Mesenchymal stem cell (in vitro differentiated cells and primary cell): ENCODE data around the gene SIN3B.
A peak's percentile ranks its signal among the peaks of the same experiment; 100 is the strongest.

Source experiments
- DNase-seq: peaks from one replicate; pipeline ENCODE4 v3.0.0-alpha.2; 2013
- H2AFZ ChIP-seq: one replicate; pipeline ENCODE4 v1.6.1; 2013; ENCODE audit warnings: low read depth, mild to moderate bottlenecking, control low read depth, inconsistent platforms, low read length, moderate library complexity
- H2AK5ac ChIP-seq: 2 replicates; pipeline ENCODE4 v1.6.1; 2013; ENCODE audit warnings: low read length, moderate library complexity, mild to moderate bottlenecking, inconsistent platforms; ENCODE audit not compliant: severe bottlenecking
- H2BK120ac ChIP-seq: one replicate; pipeline ENCODE4 v1.6.1; 2013; ENCODE audit warnings: low read depth, mild to moderate bottlenecking, inconsistent platforms, low read length, moderate library complexity
- H2BK12ac ChIP-seq, 2 experiments: one replicate each; pipeline ENCODE4 v1.6.1; 2013; ENCODE audit warnings: inconsistent platforms in 2 of 2, low read length in 2 of 2, mild to moderate bottlenecking in 2 of 2, moderate library complexity in 2 of 2, control low read depth in 1 of 2
- H2BK15ac ChIP-seq: one replicate; pipeline ENCODE4 v1.6.1; 2013; ENCODE audit warnings: mild to moderate bottlenecking, low read depth, inconsistent platforms; ENCODE audit not compliant: poor library complexity, severe bottlenecking
- H2BK5ac ChIP-seq: 2 replicates; pipeline ENCODE4 v1.6.1; 2013; ENCODE audit warnings: low read depth, mild to moderate bottlenecking, low read length, control low read depth, inconsistent platforms; ENCODE audit not compliant: poor library complexity, severe bottlenecking
- H3K14ac ChIP-seq, 2 experiments: one replicate each; pipeline ENCODE4 v1.6.1; 2013; ENCODE audit warnings: inconsistent platforms in 2 of 2, low read length in 2 of 2, control low read depth in 1 of 2, mild to moderate bottlenecking in 1 of 2, moderate library complexity in 1 of 2
- H3K18ac ChIP-seq, 2 experiments: one replicate each; pipeline ENCODE4 v1.6.1; 2013; ENCODE audit warnings: inconsistent platforms in 2 of 2, low read length in 2 of 2, control low read depth in 1 of 2, low read depth in 1 of 2, mild to moderate bottlenecking in 1 of 2
- H3K23ac ChIP-seq, 2 experiments: one replicate each; pipeline ENCODE4 v1.6.1; 2013; ENCODE audit warnings: inconsistent platforms in 2 of 2, low read length in 2 of 2, mild to moderate bottlenecking in 2 of 2, moderate library complexity in 2 of 2, control low read depth in 1 of 2
- H3K27ac ChIP-seq: 2 replicates; pipeline ENCODE4 v1.5.1; 2013; ENCODE audit warnings: mild to moderate bottlenecking, moderate library complexity, low read length, control low read depth, inconsistent platforms; ENCODE audit not compliant: poor library complexity, severe bottlenecking
- H3K27me3 ChIP-seq, 2 experiments: 2 replicates each; pipeline versions ENCODE4 v1.6.1 to v1.7.0; 2013; ENCODE audit warnings: low read length in 2 of 2, mild to moderate bottlenecking in 2 of 2, moderate library complexity in 2 of 2, control low read depth in 1 of 2, inconsistent platforms in 1 of 2; ENCODE audit not compliant: control insufficient read depth in 1 of 2, insufficient read depth in 1 of 2
- H3K36me3 ChIP-seq, 2 experiments: 2 replicates each; pipeline versions ENCODE4 v1.6.1 to v1.7.0; 2013; ENCODE audit warnings: low read length in 2 of 2, control low read depth in 1 of 2, inconsistent platforms in 1 of 2, low read depth in 1 of 2, mild to moderate bottlenecking in 1 of 2; ENCODE audit not compliant: insufficient read depth in 2 of 2, control insufficient read depth in 1 of 2
- H3K4ac ChIP-seq, 2 experiments: one replicate each; pipeline ENCODE4 v1.6.1; 2013; ENCODE audit warnings: inconsistent platforms in 2 of 2, low read length in 2 of 2, mild to moderate bottlenecking in 2 of 2, moderate library complexity in 2 of 2, control low read depth in 1 of 2, low read depth in 1 of 2
- H3K4me1 ChIP-seq: 2 replicates; pipeline ENCODE4 v1.6.1; 2013; ENCODE audit warnings: low read depth, low read length, control low read depth; ENCODE audit not compliant: control insufficient read depth, insufficient read depth
- H3K4me2 ChIP-seq: 2 replicates; pipeline ENCODE4 v1.6.1; 2013; ENCODE audit warnings: low read length, mild to moderate bottlenecking, inconsistent platforms; ENCODE audit not compliant: poor library complexity, severe bottlenecking
- H3K4me3 ChIP-seq, 2 experiments: 2 replicates each; pipeline versions ENCODE4 v1.5.1 to v1.7.0; 2013; ENCODE audit warnings: low read length in 2 of 2, mild to moderate bottlenecking in 2 of 2, control low read depth in 1 of 2, low read depth in 1 of 2; ENCODE audit not compliant: insufficient read depth in 1 of 2
- H3K79me1 ChIP-seq: replicated peaks from 2 replicates; pipeline ENCODE4 v1.6.1; 2013; ENCODE audit warnings: mild to moderate bottlenecking, control low read depth, low read length, inconsistent platforms; ENCODE audit not compliant: poor library complexity, severe bottlenecking
- H3K9ac ChIP-seq: 2 replicates; pipeline ENCODE4 v1.7.0; 2013; ENCODE audit warnings: mild to moderate bottlenecking, low read length, moderate library complexity
- H3K9me3 ChIP-seq: 2 replicates; pipeline ENCODE4 v1.7.0; 2013; ENCODE audit warnings: mild to moderate bottlenecking, low read length; ENCODE audit not compliant: control insufficient read depth
- H4K8ac ChIP-seq: one replicate; pipeline ENCODE4 v1.6.1; 2013; ENCODE audit warnings: inconsistent platforms, mild to moderate bottlenecking, low read length, moderate library complexity
- H4K91ac ChIP-seq: one replicate; pipeline ENCODE4 v1.6.1; 2013; ENCODE audit warnings: mild to moderate bottlenecking, low read length, inconsistent platforms
- WGBS: methylation state at CpG from one replicate; pipeline ENCODE4 v1.1.7; 2013; ENCODE audit warnings: mixed read lengths; 5-methylcytosine and 5-hydroxymethylcytosine counted together

Gene SIN3B

DNA sequence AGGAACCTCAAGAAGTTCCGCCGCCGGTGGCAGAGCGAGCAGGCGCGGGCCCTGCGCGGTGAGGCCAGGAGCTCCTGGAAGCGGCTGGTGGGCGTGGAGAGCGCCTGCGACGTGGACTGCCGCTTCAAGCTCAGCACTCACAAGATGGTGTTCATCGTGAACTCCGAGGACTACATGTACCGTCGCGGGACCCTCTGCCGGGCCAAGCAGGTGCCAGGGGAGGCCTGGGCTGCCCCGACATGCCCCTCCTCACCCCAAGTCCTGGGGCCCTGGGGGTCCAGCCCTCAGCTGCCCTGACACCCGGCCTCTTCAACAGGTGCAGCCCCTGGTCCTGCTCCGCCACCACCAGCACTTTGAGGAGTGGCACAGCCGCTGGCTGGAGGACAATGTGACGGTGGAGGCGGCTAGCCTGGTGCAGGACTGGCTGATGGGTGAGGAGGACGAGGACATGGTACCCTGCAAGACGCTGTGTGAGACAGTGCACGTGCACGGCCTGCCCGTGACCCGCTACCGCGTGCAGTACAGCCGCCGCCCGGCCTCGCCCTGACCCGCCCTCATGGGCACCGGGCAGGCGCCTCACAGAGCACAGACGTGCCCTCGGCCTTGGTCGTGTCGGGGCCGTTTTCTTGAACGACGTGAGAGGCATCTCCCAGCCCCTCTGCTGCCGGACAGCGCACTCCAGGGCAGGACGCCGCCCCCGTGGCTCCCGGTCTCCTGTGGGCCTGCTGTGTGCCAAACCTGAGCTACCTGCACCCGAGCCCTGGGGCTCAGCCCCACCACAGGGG, 49.2 kb downstream of the SIN3B start:
- H2BK120ac ChIP-seq = no peak overlapping the region
- H3K4me1 ChIP-seq = peaks cover 17% of the 10 kb centered on the region
- H3K4me2 ChIP-seq = no peak overlapping the region
- H3K9me3 ChIP-seq = peaks cover 7% of the 10 kb centered on the region
- H4K91ac ChIP-seq = no peak overlapping the region
- no peak for DNase-seq
- WGBS = 97% methylated on average over 55 of the region's 55 CpGs
- H4K8ac ChIP-seq = no peak overlapping the region
- H2AK5ac ChIP-seq = no peak overlapping the region
- no peak overlapping the region for H3K4ac ChIP-seq
- no peak overlapping the region for H3K9ac ChIP-seq
- H3K27ac ChIP-seq = no peak overlapping the region
- no peak overlapping the region for H3K18ac ChIP-seq
- no peaks in the 10 kb centered on the region for H3K27me3 ChIP-seq
- H3K79me1 ChIP-seq = peaks cover 38% of the 10 kb centered on the region
- no peak overlapping the region for H3K14ac ChIP-seq
- peak overlapping the region in 1 of 2 experiments; percentile 37 for H2BK12ac ChIP-seq
- H3K23ac ChIP-seq = no peak overlapping the region
- no peak overlapping the region for H2AFZ ChIP-seq
- peak overlapping the region in 1 of 2 experiments; percentile 8 for H3K4me3 ChIP-seq
- no peak overlapping the region for H2BK15ac ChIP-seq
- H2BK5ac ChIP-seq = no peak overlapping the region
- peaks cover 57 to 67% of the 10 kb centered on the region in 2 experiments for H3K36me3 ChIP-seq

DNA sequence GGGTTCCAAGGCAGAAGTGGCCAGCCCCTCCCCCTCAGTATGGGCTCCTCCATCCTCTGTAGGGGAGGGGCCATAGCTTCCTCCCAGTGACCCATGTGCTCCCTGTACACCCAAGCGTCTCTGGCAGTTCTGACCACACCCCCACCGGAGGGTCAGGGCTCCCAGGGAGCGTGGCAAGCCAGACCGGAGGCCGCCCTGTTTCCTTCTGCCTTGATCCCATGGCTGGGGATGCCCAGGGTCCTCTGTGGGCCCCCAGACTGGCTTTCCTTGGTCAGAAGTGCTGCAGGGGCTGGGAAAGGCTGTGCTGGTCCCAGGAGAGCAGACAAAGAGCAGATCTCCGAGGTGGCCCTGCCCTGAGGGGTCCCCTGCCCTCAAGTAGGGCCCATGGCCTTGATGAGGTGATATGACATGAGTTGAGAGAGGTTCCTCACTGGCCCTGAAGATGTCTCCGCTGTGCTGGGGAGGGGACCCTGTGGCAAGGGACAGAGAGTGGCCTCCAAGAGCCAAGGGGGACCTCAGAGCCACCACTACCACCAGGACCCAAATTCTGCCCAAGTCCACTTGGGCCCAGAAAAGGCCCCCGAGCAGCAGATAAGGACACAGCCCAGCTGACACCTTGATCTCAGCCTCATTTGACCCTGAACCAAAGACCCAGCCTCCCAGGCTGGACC, 51.8 kb downstream of the SIN3B start:
- Histone ChIP-seq H4K8ac (no peak overlapping the region), H3K4ac (no peak overlapping the region), H2AFZ (no peak overlapping the region), H2BK120ac (no peak overlapping the region), H3K27ac (no peak overlapping the region), H2BK15ac (no peak overlapping the region), H2BK12ac (no peak overlapping the region), H2BK5ac (no peak overlapping the region), H3K4me1 (peaks cover 11% of the 10 kb centered on the region), H3K18ac (no peak overlapping the region), H2AK5ac (no peak overlapping the region), H3K9me3 (peaks cover 7% of the 10 kb centered on the region), H3K4me2 (no peak overlapping the region), H3K36me3 (peaks cover 46 to 55% of the 10 kb centered on the region in 2 experiments), H3K14ac (no peak overlapping the region), H4K91ac (no peak overlapping the region), H3K27me3 (no peaks in the 10 kb centered on the region), H3K79me1 (peaks cover 29% of the 10 kb centered on the region), H3K23ac (no peak overlapping the region), H3K9ac (no peak overlapping the region), H3K4me3 (peak overlapping the region in 1 of 2 experiments; percentile 8)
- WGBS = 97% methylated on average over 8 of the region's 8 CpGs
- no peak for DNase-seq

DNA sequence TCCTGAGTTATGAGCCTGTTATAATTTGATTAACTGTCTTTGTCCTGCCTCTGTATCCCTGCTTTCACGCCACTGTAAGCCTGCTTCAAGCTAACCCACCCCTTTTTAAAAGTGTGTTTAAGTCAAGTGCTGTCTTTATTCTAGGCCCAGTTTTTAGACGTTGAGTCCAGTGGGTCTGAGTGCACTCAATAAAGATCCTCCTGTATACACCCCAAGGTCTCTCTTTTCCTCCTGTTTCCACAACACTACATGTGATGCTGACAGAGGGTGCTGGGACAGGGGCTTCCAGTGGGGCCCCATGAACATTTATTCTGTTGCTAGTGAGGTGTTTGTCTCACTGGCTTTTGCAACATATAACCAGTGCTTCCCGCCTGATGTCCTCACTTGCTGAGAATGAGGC, 52.9 kb downstream of the SIN3B start:
- no peak overlapping the region for H2BK120ac ChIP-seq
- H3K27me3 ChIP-seq = no peaks in the 10 kb centered on the region
- H3K79me1 ChIP-seq = peaks cover 19% of the 10 kb centered on the region
- H4K91ac ChIP-seq = no peak overlapping the region
- H2AFZ ChIP-seq = no peak overlapping the region
- 100% methylated on average over 2 of the region's 3 CpGs for WGBS
- no peak overlapping the region for H3K9ac ChIP-seq
- H2BK15ac ChIP-seq = no peak overlapping the region
- no peak overlapping the region for H2AK5ac ChIP-seq
- no peak overlapping the region for H2BK12ac ChIP-seq
- no peak overlapping the region for H3K4me3 ChIP-seq
- no peak overlapping the region for H3K23ac ChIP-seq
- no peak overlapping the region for H3K14ac ChIP-seq
- no peak overlapping the region for H2BK5ac ChIP-seq
- H3K36me3 ChIP-seq = peaks cover 35 to 44% of the 10 kb centered on the region in 2 experiments
- no peak overlapping the region for H3K4ac ChIP-seq
- no peak overlapping the region for H3K27ac ChIP-seq
- H3K4me2 ChIP-seq = no peak overlapping the region
- H3K9me3 ChIP-seq = peaks cover 7% of the 10 kb centered on the region
- no peak for DNase-seq
- no peak overlapping the region for H3K18ac ChIP-seq
- no peak overlapping the region for H4K8ac ChIP-seq
- peaks cover 6% of the 10 kb centered on the region for H3K4me1 ChIP-seq

DNA sequence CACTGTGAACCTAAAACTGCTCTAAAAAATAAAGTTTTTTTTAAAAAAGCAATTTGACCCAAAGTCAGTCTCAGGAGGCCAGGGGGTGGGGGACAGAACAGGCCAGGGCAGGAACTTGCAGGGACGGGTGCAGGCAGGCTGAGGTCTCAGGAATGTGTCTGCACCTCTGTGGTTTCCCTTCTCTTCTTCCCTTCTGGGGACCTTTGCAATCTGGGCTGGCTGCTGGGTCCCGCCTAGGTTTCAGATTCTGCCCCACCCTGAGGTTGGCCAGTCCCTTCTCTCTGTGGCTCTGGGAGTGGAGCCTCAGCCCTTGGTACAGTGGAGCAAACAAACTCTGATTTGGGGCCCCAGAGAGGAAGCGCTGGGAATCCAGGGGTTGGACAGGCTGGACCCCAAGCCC, 54.3 kb downstream of the SIN3B start:
- Histone ChIP-seq H3K4me3 (no peak overlapping the region), H3K4me2 (no peak overlapping the region)

More for the DNA sequence above, 54.3 kb downstream of the SIN3B start:
- Histone ChIP-seq H2BK5ac (no peak overlapping the region), H3K27me3 (peaks cover 0 to 2% of the 10 kb centered on the region in 2 experiments), H2BK12ac (peak overlapping the region in 1 of 2 experiments; percentile 46), H3K18ac (peak overlapping the region in 1 of 2 experiments; percentile 55), H2AK5ac (no peak overlapping the region), H2AFZ (no peak overlapping the region), H3K27ac (no peak overlapping the region), H3K4ac (no peak overlapping the region), H3K4me1 (no peaks in the 10 kb centered on the region), H3K9me3 (peaks cover 7% of the 10 kb centered on the region), H4K8ac (no peak overlapping the region), H3K36me3 (peaks cover 21 to 30% of the 10 kb centered on the region in 2 experiments), H3K9ac (no peak overlapping the region), H3K23ac (no peak overlapping the region), H2BK15ac (no peak overlapping the region), H3K79me1 (peaks cover 9% of the 10 kb centered on the region), H2BK120ac (no peak overlapping the region), H3K14ac (peak overlapping the region in 1 of 2 experiments; percentile 9), H4K91ac (no peak overlapping the region)
- 64% methylated on average over 3 of the region's 3 CpGs for WGBS
- DNase-seq = no peak
